Osteoblast (primary cell): ENCODE measurements around the gene CASP10. TPM values are rescaled to one million over a fixed set of nuclear protein-coding genes. Genes with fewer than 3 reads are reported as not detected.

ENCODE experiments used
- DNase-seq: peaks from one replicate; pipeline ENCODE4 v3.0.0; 2011; ENCODE audit warnings: low spot score, mixed read lengths; ENCODE audit not compliant: insufficient read length; ENCODE audit errors: missing footprints
- H2AFZ ChIP-seq: 2 replicates; pipeline ENCODE4 v1.6.0; 2011; ENCODE audit warnings: mild to moderate bottlenecking, low read length
- H3K27ac ChIP-seq: 2 replicates; pipeline ENCODE4 v1.5.1; 2011; ENCODE audit warnings: mild to moderate bottlenecking, low read depth, low read length, moderate library complexity
- H3K27me3 ChIP-seq: 2 replicates; pipeline ENCODE4 v1.6.0; 2012; ENCODE audit warnings: mild to moderate bottlenecking, control low read depth, inconsistent platforms, low read length, moderate library complexity; ENCODE audit not compliant: insufficient read depth
- H3K36me3 ChIP-seq: 2 replicates; pipeline ENCODE4 v1.5.1; 2011; ENCODE audit warnings: mild to moderate bottlenecking, low read length, control low read depth, moderate library complexity; ENCODE audit not compliant: insufficient read depth
- H3K4me1 ChIP-seq: 2 replicates; pipeline ENCODE4 v1.5.1; 2011; ENCODE audit warnings: mild to moderate bottlenecking, low read length, control low read depth, moderate library complexity; ENCODE audit not compliant: insufficient read depth
- H3K4me2 ChIP-seq: 2 replicates; pipeline ENCODE4 v1.6.0; 2011; ENCODE audit warnings: mild to moderate bottlenecking, low read length; ENCODE audit not compliant: insufficient read depth
- H3K4me3 ChIP-seq: fragments of 200-600 bp; sonication (generic); 3 replicates; pipeline ENCODE4 v1.5.1; 2012; ENCODE audit warnings: mild to moderate bottlenecking, low read length, inconsistent platforms; ENCODE audit not compliant: insufficient read depth
- H3K79me2 ChIP-seq: 2 replicates; pipeline ENCODE4 v1.6.0; 2012; ENCODE audit warnings: mild to moderate bottlenecking, low read length, control low read depth, inconsistent platforms; ENCODE audit not compliant: insufficient read depth
- H3K9me3 ChIP-seq: 2 replicates; pipeline ENCODE4 v1.5.1; 2011; ENCODE audit warnings: low read depth, low read length, control low read depth
- H4K20me1 ChIP-seq: 2 replicates; pipeline ENCODE4 v1.6.0; 2012; ENCODE audit warnings: mild to moderate bottlenecking, low read length, control low read depth; ENCODE audit not compliant: insufficient read depth
- CTCF ChIP-seq: IDR thresholded peaks from 2 replicates; pipeline ENCODE4 v1.5.1; 2011; ENCODE audit warnings: mild to moderate bottlenecking, low read depth, low read length, moderate library complexity; ENCODE audit errors: extremely low read depth
- total RNA-seq: library from RNA; depleted of rRNA; stranded (reverse); fragments of >200 nt; gene quantifications from 2 replicates; pipeline ENCODE4 v1.2.3, GENCODE V29; 2012

The CASP10 gene
- total RNA-seq, 1 donor: 3.3 TPM

DNA sequence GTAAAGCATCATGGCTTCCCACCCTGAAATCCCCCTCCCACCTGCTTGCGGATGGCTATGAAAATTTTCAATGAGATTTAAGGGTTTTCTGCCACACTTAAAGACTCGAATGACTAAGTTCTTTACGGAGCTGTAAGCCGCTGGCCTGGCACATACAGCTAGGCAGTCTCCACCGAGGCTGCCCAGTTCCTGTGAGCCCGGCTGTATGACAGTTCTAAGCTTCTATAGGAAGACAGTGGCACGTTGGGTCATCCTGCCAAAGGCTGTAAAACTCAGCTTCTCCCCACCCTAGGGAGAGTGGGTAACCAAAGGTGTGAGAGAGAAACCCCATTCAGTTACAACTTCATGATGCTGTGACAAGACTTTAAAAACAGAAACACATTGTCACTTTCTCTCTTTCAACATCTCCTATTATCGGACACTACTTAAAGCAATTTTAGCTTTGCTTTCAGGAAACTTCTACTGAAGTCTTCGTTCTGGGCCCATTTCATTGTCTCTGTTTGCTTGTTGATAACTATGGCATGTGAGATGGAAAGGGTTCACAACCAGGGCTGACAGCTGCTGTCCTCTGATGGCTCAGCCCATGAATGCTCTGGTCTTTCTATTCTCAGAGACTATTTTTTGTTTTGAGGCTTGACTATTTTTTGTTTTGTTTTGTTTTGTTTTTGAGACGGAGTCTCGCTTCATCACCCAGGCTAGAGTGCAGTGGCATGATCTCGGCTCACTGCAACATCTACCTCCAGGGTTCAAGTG is 84.5 kb downstream of the CASP10 start:
- peaks cover 33% of the 10 kb centered on the region for H3K79me2 ChIP-seq
- no peaks in the 10 kb centered on the region for H3K27me3 ChIP-seq
- H3K4me2 ChIP-seq: no peak overlapping the region
- no peak for DNase-seq
- H3K4me1 ChIP-seq: peaks cover 16% of the 10 kb centered on the region
- H4K20me1 ChIP-seq: no peaks in the 10 kb centered on the region
- no peak for TF ChIP-seq CTCF
- H3K4me3 ChIP-seq: no peak overlapping the region
- no peaks in the 10 kb centered on the region for H3K9me3 ChIP-seq
- no peak overlapping the region for H3K27ac ChIP-seq
- H3K36me3 ChIP-seq: peaks cover 3% of the 10 kb centered on the region
- H2AFZ ChIP-seq: no peak overlapping the region

GRCh38 chr2:201269764-201270163 is 86.8 kb downstream of the CASP10 start:
- H3K27me3 ChIP-seq: no peaks in the 10 kb centered on the region
- no peak overlapping the region for H3K4me3 ChIP-seq
- peaks cover 3% of the 10 kb centered on the region for H3K4me1 ChIP-seq
- no peaks in the 10 kb centered on the region for H4K20me1 ChIP-seq
- TF ChIP-seq CTCF: no peak
- H2AFZ ChIP-seq: no peak overlapping the region
- H3K79me2 ChIP-seq: peaks cover 12% of the 10 kb centered on the region
- no peaks in the 10 kb centered on the region for H3K9me3 ChIP-seq
- H3K4me2 ChIP-seq: no peak overlapping the region
- peaks cover 20% of the 10 kb centered on the region for H3K36me3 ChIP-seq
- no peak overlapping the region for H3K27ac ChIP-seq
- no peak for DNase-seq

GRCh38 chr2:201270293-201271001 is 87.5 kb downstream of the CASP10 start:
- no peaks in the 10 kb centered on the region for H4K20me1 ChIP-seq
- H3K27ac ChIP-seq: no peak overlapping the region
- no peak overlapping the region for H2AFZ ChIP-seq
- H3K27me3 ChIP-seq: no peaks in the 10 kb centered on the region
- H3K4me2 ChIP-seq: no peak overlapping the region
- TF ChIP-seq CTCF: no peak
- peaks cover 27% of the 10 kb centered on the region for H3K36me3 ChIP-seq
- peak; percentile 44 for DNase-seq
- peaks cover 8% of the 10 kb centered on the region for H3K79me2 ChIP-seq
- H3K4me3 ChIP-seq: no peak overlapping the region
- no peaks in the 10 kb centered on the region for H3K9me3 ChIP-seq
- H3K4me1 ChIP-seq: no peaks in the 10 kb centered on the region

DNA sequence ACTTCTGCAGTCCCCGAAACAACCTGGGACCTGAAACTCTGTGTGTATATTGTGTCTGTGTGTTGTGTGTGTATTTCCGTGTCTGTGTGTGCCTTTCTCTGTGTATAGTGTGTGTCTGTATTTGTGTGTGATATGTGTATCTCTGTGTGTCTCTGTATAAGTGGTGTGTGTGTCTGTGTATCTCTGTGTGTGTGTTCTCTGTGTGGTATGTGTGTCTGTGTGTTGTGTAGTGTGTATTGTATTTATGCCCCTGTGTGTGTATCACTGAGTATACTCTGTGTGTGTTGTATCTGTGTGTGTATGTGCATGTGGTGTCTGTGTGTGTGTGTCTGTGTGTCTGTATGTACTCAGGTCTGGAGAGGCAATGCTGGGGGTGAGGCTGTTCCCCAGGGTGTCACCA is 89.0 kb downstream of the CASP10 start:
- Histone ChIP-seq H3K36me3 (peaks cover 42% of the 10 kb centered on the region), H3K27ac (no peak overlapping the region)
- TF ChIP-seq CTCF: no peak

More for the DNA sequence above, 89.0 kb downstream of the CASP10 start:
- Histone ChIP-seq H4K20me1 (no peaks in the 10 kb centered on the region), H2AFZ (no peak overlapping the region), H3K4me1 (no peaks in the 10 kb centered on the region), H3K4me3 (no peak overlapping the region), H3K9me3 (no peaks in the 10 kb centered on the region), H3K4me2 (no peak overlapping the region), H3K27me3 (no peaks in the 10 kb centered on the region), H3K79me2 (no peaks in the 10 kb centered on the region)
- DNase-seq: no peak
